Upper lobe of left lung (tissue), 6 donors: ENCODE measurements around the gene U2AF1L4. TPM values are rescaled to one million over a fixed set of nuclear protein-coding genes. Genes with fewer than 3 reads are reported as not detected.
A peak's percentile ranks its signal among the peaks of the same experiment; 100 is the strongest.

Experiments used
- ATAC-seq, 2 donors: fragments of 200-7000 bp; cut with Tn5 transposase; one replicate each; pipeline ENCODE4 v1.9.1; 2022; ENCODE audit warnings: mild to moderate bottlenecking in 2 of 2, moderate library complexity in 2 of 2; ENCODE audit not compliant: low FRiP score in 2 of 2
- DNase-seq, 2 donors: peaks; one replicate each; pipeline ENCODE4 v3.0.0-alpha.2; 2019 to 2020
- H3K27ac ChIP-seq, 4 donors: fragments of 200-600 bp; sonication (generic); one replicate each; pipeline ENCODE4 v1.5.1; 2016 to 2019
- H3K27me3 ChIP-seq, 4 donors: fragments of 200-600 bp; sonication (generic); one replicate each; pipeline ENCODE4 v1.5.1; 2017 to 2019
- H3K36me3 ChIP-seq, 4 donors: fragments of 200-600 bp; sonication (generic); one replicate each; pipeline ENCODE4 v1.5.1; 2016 to 2019
- H3K4me1 ChIP-seq, 4 donors: fragments of 200-600 bp; sonication (generic); one replicate each; pipeline ENCODE4 v1.5.1; 2018 to 2019
- H3K4me3 ChIP-seq, 4 donors: fragments of 200-600 bp; sonication (generic); one replicate each; pipeline ENCODE4 v1.5.1; 2017 to 2019; ENCODE audit warnings: mild to moderate bottlenecking in 2 of 4, moderate library complexity in 1 of 4
- H3K9me3 ChIP-seq, 4 donors: fragments of 200-600 bp; sonication (generic); one replicate each; pipeline ENCODE4 v1.5.1; 2018 to 2019
- CTCF ChIP-seq, 6 experiments: fragments of 450-650 bp in 4 of 6; fragments of 200-600 bp in 2 of 6; sonication (generic) in 2 of 6; IDR thresholded peaks; one replicate each; pipeline ENCODE4 v1.5.1; 2016 to 2019; ENCODE audit warnings: antibody characterized with exemption in 6 of 6
- EP300 ChIP-seq, 4 donors: sonication (generic); formaldehyde crosslinking; IDR thresholded peaks; one replicate each; pipeline ENCODE4 v1.5.1; 2017; ENCODE audit warnings: antibody characterized with exemption in 4 of 4, control low read depth in 2 of 4
- POLR2A ChIP-seq, 4 donors: fragments of 450-650 bp; IDR thresholded peaks; one replicate each; pipeline ENCODE4 v1.5.1; 2016 to 2017; ENCODE audit warnings: antibody characterized with exemption in 4 of 4, mild to moderate bottlenecking in 2 of 4
- POLR2AphosphoS5 ChIP-seq, 2 donors: sonication (generic); formaldehyde crosslinking; IDR thresholded peaks; one replicate each; pipeline ENCODE4 v1.5.1; 2017; ENCODE audit warnings: antibody characterized with exemption in 2 of 2
- WGBS, 2 donors: methylation state at CpG; one replicate each; pipeline ENCODE4 v1.1.5; 2017 to 2018; 5-methylcytosine and 5-hydroxymethylcytosine counted together
- total RNA-seq, 6 donors: library from RNA; depleted of rRNA in 4 of 6; stranded (reverse); fragments of >200 nt in 4 of 6; gene quantifications; one replicate each; pipeline versions ENCODE4 v1.1.0 to v1.2.1, GENCODE V29; 2016 to 2021
- donor health status: DM: no; HTN: no; CAD: no; lungs with moderate emphysema.
- donor health status: DM: no; HTN: yes; CAD: no; lungs with severe emphysema.

The U2AF1L4 gene
- total RNA-seq, 6 donors from 2014 or later, result 8.5 to 157 (median 22.0) TPM

- H3K9me3 ChIP-seq, result no peaks in the 10 kb centered on the region
- no peak for ATAC-seq
- DNase-seq, result no peak
- H3K4me1 ChIP-seq, result peaks cover 36 to 47% (median 39%) of the 10 kb centered on the region in 4 donors
- WGBS, 2 donors, result 82 to 85% methylated on average over 13 of the region's 13 CpGs
- H3K27me3 ChIP-seq, result peaks cover 0 to 3% (median 1%) of the 10 kb centered on the region in 4 donors
- H3K36me3 ChIP-seq, result peaks cover 15 to 34% (median 29%) of the 10 kb centered on the region in 4 donors
- peak overlapping the region; percentile 86 to 98 (median 92) for H3K27ac ChIP-seq
- TF ChIP-seq POLR2AphosphoS5 (IDR thresholded peaks at IDR 0.05), result no peak
- no peak for TF ChIP-seq EP300 (IDR thresholded peaks at IDR 0.05)
- TF ChIP-seq POLR2A (IDR thresholded peaks at IDR 0.05), result no peak
- TF ChIP-seq CTCF (IDR thresholded peaks at IDR 0.05), result no peak
- H3K4me3 ChIP-seq, result no peak overlapping the region
Observed at GRCh38 chr19:35754370-35755130, 9.3 kb upstream of the U2AF1L4 start.

DNA sequence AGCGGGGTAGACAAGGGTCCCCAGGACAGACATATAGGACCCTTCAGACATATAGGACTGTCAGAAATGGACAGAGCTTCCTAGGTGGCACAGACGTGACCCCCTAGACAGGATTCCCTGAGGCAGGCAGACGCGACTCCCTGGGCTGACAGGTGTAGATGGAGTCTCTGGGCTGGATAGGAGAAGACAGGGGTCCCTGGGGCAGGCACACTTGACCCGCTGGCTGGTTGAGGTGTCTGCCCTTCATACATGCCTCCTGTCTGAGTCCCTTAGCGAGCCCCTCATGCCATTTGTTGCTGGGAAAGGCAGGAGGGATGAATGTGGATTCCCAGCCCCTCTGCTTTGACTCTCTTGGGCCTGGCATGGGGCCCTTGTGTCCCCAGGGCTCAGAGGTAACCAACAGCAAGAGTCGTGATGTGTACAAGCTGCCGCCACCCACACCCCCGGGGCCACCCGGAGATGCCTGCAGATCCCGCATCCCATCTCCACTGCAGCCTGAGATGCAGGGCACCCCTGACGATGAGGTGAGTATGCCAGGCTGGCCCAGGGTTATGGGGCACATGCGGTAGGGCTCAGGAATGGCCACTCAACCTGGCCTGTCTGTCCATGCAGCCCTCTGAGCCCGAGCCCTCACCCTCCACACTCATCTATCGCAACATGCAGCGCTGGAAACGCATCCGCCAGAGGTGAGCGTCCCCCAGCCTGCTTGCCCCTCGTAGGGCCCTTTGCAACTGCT is 8.6 kb upstream of the U2AF1L4 start:
- Histone ChIP-seq H3K36me3 (peaks cover 15 to 34% (median 29%) of the 10 kb centered on the region in 4 donors), H3K4me3 (no peak overlapping the region), H3K27me3 (peaks cover 0 to 3% (median 1%) of the 10 kb centered on the region in 4 donors), H3K9me3 (no peaks in the 10 kb centered on the region), H3K4me1 (peaks cover 35 to 50% (median 41%) of the 10 kb centered on the region in 4 donors), H3K27ac (peak overlapping the region in 2 of 4 donors; percentile 92 to 93)
- 93 to 95% methylated on average over 8 to 20 of the region's 20 CpGs for WGBS, 2 donors
- ATAC-seq (no peak), DNase-seq (peak in 1 of 2 donors; percentile 65)
- TF ChIP-seq POLR2AphosphoS5 (IDR thresholded peaks at IDR 0.05), result no peak

GRCh38 chr19:35752746-35753350 is 7.6 kb upstream of the U2AF1L4 start:
- ATAC-seq, result no peak
- TF ChIP-seq POLR2AphosphoS5 (IDR thresholded peaks at IDR 0.05), result no peak
- TF ChIP-seq POLR2A (IDR thresholded peaks at IDR 0.05), result no peak
- TF ChIP-seq EP300 (IDR thresholded peaks at IDR 0.05), result no peak
- no peak for TF ChIP-seq CTCF (IDR thresholded peaks at IDR 0.05)
- peaks cover 35 to 48% (median 42%) of the 10 kb centered on the region in 4 donors for H3K4me1 ChIP-seq
- H3K9me3 ChIP-seq, result no peaks in the 10 kb centered on the region
- H3K36me3 ChIP-seq, result peaks cover 15 to 34% (median 29%) of the 10 kb centered on the region in 4 donors
- 95 to 97% methylated on average over 9 to 18 of the region's 20 CpGs for WGBS, 2 donors
- no peak overlapping the region for H3K27ac ChIP-seq
- H3K27me3 ChIP-seq, result peaks cover 0 to 3% (median 1%) of the 10 kb centered on the region in 4 donors
- H3K4me3 ChIP-seq, result no peak overlapping the region
- peak in 1 of 2 donors; percentile 68 for DNase-seq

DNA sequence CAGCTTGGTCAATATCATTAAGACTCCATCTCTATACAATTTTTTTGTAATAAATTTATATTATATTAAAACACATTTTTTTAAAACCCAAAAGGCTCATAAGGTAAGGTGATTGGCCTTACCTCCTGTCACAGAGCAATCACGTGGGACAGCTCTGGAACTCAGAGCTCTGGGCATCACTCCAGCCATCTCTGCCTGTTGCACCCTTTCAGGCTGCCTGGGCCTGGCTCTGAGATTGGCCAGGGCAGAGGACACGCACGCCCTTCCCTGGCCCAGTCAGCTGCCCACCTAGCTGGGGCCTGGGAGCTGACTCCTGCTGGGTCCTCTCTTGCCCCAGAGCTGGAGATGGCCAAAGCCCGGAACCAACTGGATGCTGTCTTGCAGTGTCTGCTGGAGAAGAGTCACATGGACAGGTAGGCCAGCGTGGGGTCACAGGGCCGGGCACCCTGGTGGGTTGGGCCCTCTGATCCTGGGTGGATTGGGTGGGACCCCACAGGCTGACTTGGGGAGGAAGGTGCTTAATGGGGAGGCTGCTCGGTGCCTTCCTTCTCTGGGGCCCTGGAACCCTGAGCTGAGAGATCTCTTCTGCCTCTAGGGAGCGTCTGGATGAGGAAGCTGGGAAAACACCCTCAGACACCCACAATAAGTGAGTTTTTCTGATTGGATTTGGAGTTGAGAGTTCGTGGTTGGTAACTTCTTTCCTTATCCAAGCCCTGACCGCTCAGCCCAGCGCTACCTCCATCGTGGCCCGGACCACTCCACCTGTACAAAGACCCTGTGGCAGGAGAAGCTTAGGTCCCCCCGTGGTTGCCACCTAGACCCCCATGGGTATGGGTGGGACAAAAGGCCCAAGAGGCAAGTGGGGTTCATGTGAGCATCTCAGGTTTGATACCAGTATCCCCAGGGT is 6.9 kb upstream of the U2AF1L4 start:
- DNase-seq, result peak in 1 of 2 donors; percentile 58
- WGBS, 2 donors, result 91 to 93% methylated on average over 7 to 14 of the region's 14 CpGs
- Histone ChIP-seq H3K36me3 (peaks cover 15 to 34% (median 29%) of the 10 kb centered on the region in 4 donors), H3K9me3 (no peaks in the 10 kb centered on the region), H3K27ac (no peak overlapping the region), H3K4me3 (no peak overlapping the region), H3K27me3 (peaks cover 0 to 3% (median 1%) of the 10 kb centered on the region in 4 donors), H3K4me1 (peaks cover 34 to 47% (median 40%) of the 10 kb centered on the region in 4 donors)
- no peak for ATAC-seq
- TF ChIP-seq POLR2AphosphoS5 (IDR thresholded peaks at IDR 0.05) (no peak), POLR2A (IDR thresholded peaks at IDR 0.05) (no peak), CTCF (IDR thresholded peaks at IDR 0.05) (no peak), EP300 (IDR thresholded peaks at IDR 0.05) (no peak)
